SU-DHL-6 (cell line): ENCODE data around the gene RORC.

Experiments used
- H2AFZ ChIP-seq: fragments of 200-600 bp; sonication (generic); 2 replicates; pipeline ENCODE4 v1.6.1; 2014; ENCODE audit warnings: low read depth, mild to moderate bottlenecking, moderate library complexity, mixed read lengths, antibody characterized with exemption, low read length; ENCODE audit not compliant: severe bottlenecking
- H3F3A ChIP-seq: fragments of 200-600 bp; shearing (Covaris generic); 2 replicates; pipeline ENCODE4 v1.6.0; 2016; ENCODE audit warnings: antibody characterized with exemption, mild to moderate bottlenecking; ENCODE audit not compliant: insufficient read depth
- H3K27ac ChIP-seq: fragments of 200-600 bp; sonication (generic); 2 replicates; pipeline ENCODE4 v1.5.1; 2016; ENCODE audit warnings: low read depth, mild to moderate bottlenecking, low read length, moderate library complexity, mixed read lengths
- H3K27me3 ChIP-seq: fragments of 200-600 bp; sonication (generic), shearing (Covaris generic); 2 replicates; pipeline ENCODE4 v1.6.0; 2014; ENCODE audit warnings: mild to moderate bottlenecking, low read length
- H3K36me3 ChIP-seq: fragments of 200-600 bp; sonication (generic); 2 replicates; pipeline ENCODE4 v1.6.1; 2014; ENCODE audit warnings: mild to moderate bottlenecking, low read length, mixed read lengths
- H3K4me2 ChIP-seq: fragments of 300-600, 200-600 bp; shearing (Covaris generic), sonication (generic); 2 replicates; pipeline ENCODE4 v1.6.0; 2014; ENCODE audit warnings: low read length, low read depth, mild to moderate bottlenecking; ENCODE audit not compliant: poor library complexity, severe bottlenecking
- H3K4me3 ChIP-seq: fragments of 200-600 bp; sonication (generic); 2 replicates; pipeline ENCODE4 v1.5.1; 2014; ENCODE audit warnings: antibody characterized with exemption, low read length, mild to moderate bottlenecking, mixed read lengths; ENCODE audit not compliant: insufficient read depth, poor library complexity, severe bottlenecking
- H3K79me2 ChIP-seq: fragments of 200-600 bp; sonication (generic); 2 replicates; pipeline ENCODE4 v1.6.1; 2014; ENCODE audit warnings: mild to moderate bottlenecking, low read length, moderate library complexity; ENCODE audit not compliant: insufficient read depth
- H3K9ac ChIP-seq: fragments of 200-600 bp; sonication (generic); 2 replicates; pipeline ENCODE4 v1.7.0; 2014; ENCODE audit warnings: mild to moderate bottlenecking, low read length
- H3K9me2 ChIP-seq: fragments of 200-600 bp; sonication (generic); replicated peaks from 2 replicates; pipeline ENCODE4 v1.6.1; 2014; ENCODE audit warnings: low read length; ENCODE audit not compliant: insufficient read depth
- H3K9me3 ChIP-seq: fragments of 200-600 bp; sonication (generic); 2 replicates; pipeline ENCODE4 v1.6.1; 2014; ENCODE audit warnings: low read length, mixed read lengths; ENCODE audit not compliant: insufficient read depth
- H4K20me1 ChIP-seq: fragments of 200-600 bp; sonication (generic); 2 replicates; pipeline ENCODE4 v1.6.1; 2014; ENCODE audit warnings: low read depth, mild to moderate bottlenecking, antibody characterized with exemption, low read length, moderate library complexity, mixed read lengths
- EZH2phosphoT487 ChIP-seq: fragments of 200-600 bp; sonication (generic), shearing (Covaris generic); conservative IDR thresholded peaks from 2 replicates; pipeline ENCODE4 v1.6.1; 2018; ENCODE audit warnings: mild to moderate bottlenecking, antibody characterized with exemption, low read length, moderate library complexity, mixed read lengths
- TF ChIP-seq, protein P1 (sequence below): fragments of 200-600 bp; sonication (generic); IDR thresholded peaks from one replicate; pipeline ENCODE4 v1.5.1; 2017; ENCODE audit warnings: antibody characterized with exemption, mild to moderate bottlenecking, low read length, moderate library complexity; ENCODE audit not compliant: insufficient read depth, poor library complexity, severe bottlenecking

Gene RORC

DNA sequence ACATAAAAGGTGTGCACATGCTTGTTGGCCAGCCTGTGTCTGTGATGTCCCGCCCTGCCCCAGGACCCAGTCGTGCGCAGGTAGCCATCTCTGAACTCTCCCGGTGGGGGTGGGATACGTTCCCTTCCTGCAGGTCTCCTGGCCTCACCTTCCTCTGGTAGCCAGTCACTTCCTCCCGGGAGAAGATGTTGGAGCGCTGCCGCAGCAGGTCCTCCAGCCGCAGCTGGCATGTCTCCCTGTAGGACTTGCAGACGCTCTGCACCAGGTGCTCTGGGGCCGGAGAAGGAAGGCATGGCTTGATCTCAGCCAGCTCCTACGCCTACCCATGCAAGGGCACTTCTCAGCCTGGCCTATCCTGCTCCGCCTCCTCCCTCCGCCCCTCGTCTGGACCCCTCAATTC is 17.2 kb downstream of the RORC start:
- H3K9me2 ChIP-seq = no peaks in the 10 kb centered on the region
- no peaks in the 10 kb centered on the region for H4K20me1 ChIP-seq
- H3K9me3 ChIP-seq = no peaks in the 10 kb centered on the region
- H3F3A ChIP-seq = no peaks in the 10 kb centered on the region
- H3K4me2 ChIP-seq = no peak overlapping the region
- TF ChIP-seq, protein P1, sequence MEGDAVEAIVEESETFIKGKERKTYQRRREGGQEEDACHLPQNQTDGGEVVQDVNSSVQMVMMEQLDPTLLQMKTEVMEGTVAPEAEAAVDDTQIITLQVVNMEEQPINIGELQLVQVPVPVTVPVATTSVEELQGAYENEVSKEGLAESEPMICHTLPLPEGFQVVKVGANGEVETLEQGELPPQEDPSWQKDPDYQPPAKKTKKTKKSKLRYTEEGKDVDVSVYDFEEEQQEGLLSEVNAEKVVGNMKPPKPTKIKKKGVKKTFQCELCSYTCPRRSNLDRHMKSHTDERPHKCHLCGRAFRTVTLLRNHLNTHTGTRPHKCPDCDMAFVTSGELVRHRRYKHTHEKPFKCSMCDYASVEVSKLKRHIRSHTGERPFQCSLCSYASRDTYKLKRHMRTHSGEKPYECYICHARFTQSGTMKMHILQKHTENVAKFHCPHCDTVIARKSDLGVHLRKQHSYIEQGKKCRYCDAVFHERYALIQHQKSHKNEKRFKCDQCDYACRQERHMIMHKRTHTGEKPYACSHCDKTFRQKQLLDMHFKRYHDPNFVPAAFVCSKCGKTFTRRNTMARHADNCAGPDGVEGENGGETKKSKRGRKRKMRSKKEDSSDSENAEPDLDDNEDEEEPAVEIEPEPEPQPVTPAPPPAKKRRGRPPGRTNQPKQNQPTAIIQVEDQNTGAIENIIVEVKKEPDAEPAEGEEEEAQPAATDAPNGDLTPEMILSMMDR = no peak
- TF ChIP-seq EZH2phosphoT487 = no peak
- no peaks in the 10 kb centered on the region for H3K36me3 ChIP-seq
- H2AFZ ChIP-seq = no peak overlapping the region
- H3K9ac ChIP-seq = no peak overlapping the region
- H3K4me3 ChIP-seq = no peak overlapping the region
- no peaks in the 10 kb centered on the region for H3K27me3 ChIP-seq
- H3K79me2 ChIP-seq = no peaks in the 10 kb centered on the region
- H3K27ac ChIP-seq = no peak overlapping the region

DNA sequence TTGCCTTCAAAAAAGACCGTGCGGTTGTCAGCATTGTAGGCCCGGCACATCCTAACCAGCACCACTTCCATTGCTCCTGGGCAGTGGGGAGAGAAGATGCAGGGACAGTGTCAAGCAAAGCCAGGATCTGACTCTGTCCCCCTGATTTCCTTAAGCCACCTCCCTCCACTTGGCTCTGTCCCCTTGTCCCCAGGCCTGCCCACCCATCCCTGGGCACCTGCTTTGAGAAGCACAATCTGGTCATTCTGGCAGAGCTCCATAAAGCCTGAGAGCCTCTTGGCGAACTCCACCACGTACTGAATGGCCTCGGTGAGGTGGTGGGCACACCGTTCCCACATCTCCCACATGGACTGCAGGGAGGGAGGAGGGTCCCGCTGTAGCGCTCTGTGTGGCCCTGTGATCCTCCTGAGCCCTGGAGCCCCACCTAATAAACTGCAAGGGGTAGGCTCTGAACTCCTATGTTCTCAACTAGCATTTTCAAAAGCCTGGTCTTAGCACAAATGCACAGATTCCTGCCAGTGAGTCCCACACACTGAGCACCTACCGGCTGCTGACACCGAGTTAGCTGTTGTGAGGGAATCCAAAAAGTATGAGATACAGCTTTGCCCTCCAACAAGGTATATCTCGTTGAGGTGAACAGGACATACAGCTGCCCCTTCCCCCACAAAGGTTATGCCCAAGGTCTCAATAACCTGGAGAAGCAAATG is 18.2 kb downstream of the RORC start:
- no peak overlapping the region for H2AFZ ChIP-seq
- H3K27me3 ChIP-seq = no peaks in the 10 kb centered on the region
- H4K20me1 ChIP-seq = no peaks in the 10 kb centered on the region
- H3F3A ChIP-seq = no peaks in the 10 kb centered on the region
- H3K79me2 ChIP-seq = no peaks in the 10 kb centered on the region
- no peak overlapping the region for H3K4me2 ChIP-seq
- H3K9me3 ChIP-seq = no peaks in the 10 kb centered on the region
- no peaks in the 10 kb centered on the region for H3K36me3 ChIP-seq
- no peak overlapping the region for H3K27ac ChIP-seq
- TF ChIP-seq EZH2phosphoT487 = no peak
- TF ChIP-seq, protein P1 = no peak
- H3K4me3 ChIP-seq = no peak overlapping the region
- H3K9me2 ChIP-seq = no peaks in the 10 kb centered on the region
- no peak overlapping the region for H3K9ac ChIP-seq

DNA sequence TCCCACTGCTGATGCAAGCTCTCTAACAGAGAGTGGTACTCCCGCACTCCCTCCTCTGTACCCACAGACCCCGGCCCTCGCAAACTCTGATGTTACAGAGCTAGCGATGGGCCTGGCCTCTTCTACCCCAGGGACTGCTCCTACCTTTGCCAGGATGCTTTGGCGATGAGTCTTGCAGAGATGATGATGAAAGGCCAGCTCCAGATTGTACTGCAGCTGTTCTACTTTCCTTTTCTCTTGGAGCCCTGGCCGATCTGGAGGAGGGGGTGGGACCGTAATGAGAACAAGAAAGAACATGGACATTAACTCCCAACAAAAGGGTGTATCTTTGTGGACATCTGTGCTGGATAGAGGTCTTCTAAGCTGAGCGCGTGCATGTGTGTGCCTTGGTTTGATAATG is 20.4 kb downstream of the RORC start:
- H3K79me2 ChIP-seq = no peaks in the 10 kb centered on the region
- no peaks in the 10 kb centered on the region for H3K27me3 ChIP-seq
- TF ChIP-seq EZH2phosphoT487 = no peak
- TF ChIP-seq, protein P1 = no peak
- H3K9me2 ChIP-seq = no peaks in the 10 kb centered on the region
- no peaks in the 10 kb centered on the region for H4K20me1 ChIP-seq
- no peak overlapping the region for H3K4me3 ChIP-seq
- no peaks in the 10 kb centered on the region for H3F3A ChIP-seq
- H3K9me3 ChIP-seq = no peaks in the 10 kb centered on the region
- no peak overlapping the region for H3K27ac ChIP-seq
- no peak overlapping the region for H3K9ac ChIP-seq
- H3K4me2 ChIP-seq = no peak overlapping the region
- no peaks in the 10 kb centered on the region for H3K36me3 ChIP-seq
- no peak overlapping the region for H2AFZ ChIP-seq
